Endothelial cell of umbilical vein (primary cell): ENCODE measurements around the gene TIFAB. TPM values are rescaled to one million over a fixed set of nuclear protein-coding genes. Genes with fewer than 3 reads are reported as not detected.

ENCODE experiments used
- BruUV-seq: library from RNA; stranded (reverse); fragments of 400-500 nt; replicated peaks from 2 replicates; lab custom pipeline; 2021; lab: Mats Ljungman, UMichigan
- CTCF ChIA-PET: fragments of 300-600, 350-600 bp; sonication (Branson Sonifier 250); formaldehyde crosslinking; loops from one replicate; lab custom pipeline; 2021; ENCODE audit warnings: antibody characterized with exemption, inconsistent platforms; lab: Charles Lee
- POLR2A ChIA-PET: fragments of 300-600, 350-600 bp; sonication (Branson Sonifier 250); formaldehyde crosslinking; loops from one replicate; lab custom pipeline; 2021; ENCODE audit warnings: antibody characterized with exemption, inconsistent platforms; lab: Charles Lee
- DNase-seq: peaks from one replicate; pipeline ENCODE4 v3.0.0-alpha.2; 2011; ENCODE audit warnings: low read depth, low spot score
- FAIRE-seq: peaks from 2 replicates; lab custom pipeline; 2011; peaks lifted over from hg19 to GRCh38; lab: Jason Lieb, UNC
- H2AFZ ChIP-seq: 2 replicates; pipeline ENCODE4 v1.6.0; 2012; ENCODE audit warnings: low read depth, low read length, control low read depth, inconsistent platforms
- H3K27ac ChIP-seq: 2 replicates; pipeline ENCODE4 v1.5.1; 2011; ENCODE audit warnings: low read depth, mild to moderate bottlenecking, control low read depth, low read length, moderate library complexity; ENCODE audit not compliant: insufficient read depth
- H3K27me3 ChIP-seq, 2 experiments: 2 replicates each; pipeline versions ENCODE4 v1.6.0 to v1.6.1; 2011; ENCODE audit warnings: low read length in 2 of 2, mixed read lengths in 1 of 2; ENCODE audit not compliant: control insufficient read depth in 2 of 2, insufficient read depth in 2 of 2
- H3K36me3 ChIP-seq, 2 experiments: 2 replicates in 1 of 2; 3 replicates in 1 of 2; pipeline ENCODE4 v1.5.1; 2011; ENCODE audit warnings: low read length in 2 of 2, mild to moderate bottlenecking in 1 of 2, moderate library complexity in 1 of 2; ENCODE audit not compliant: control insufficient read depth in 2 of 2, insufficient read depth in 2 of 2; ENCODE audit errors: extremely low read depth in 1 of 2
- H3K4me1 ChIP-seq: 3 replicates; pipeline ENCODE4 v1.5.1; 2011; ENCODE audit warnings: mild to moderate bottlenecking, low read length; ENCODE audit not compliant: control insufficient read depth, insufficient read depth; ENCODE audit errors: extremely low read depth
- H3K4me2 ChIP-seq: 2 replicates; pipeline ENCODE4 v1.6.1; 2011; ENCODE audit warnings: low read length, control low read depth, mixed read lengths; ENCODE audit not compliant: insufficient read depth
- H3K4me3 ChIP-seq, 3 experiments: fragments of 200-600 bp in 1 of 3; sonication (generic), shearing (Covaris generic) in 1 of 3; replicated peaks in 1 of 3; 2 replicates each; pipeline ENCODE4 v1.5.1; 2011 to 2016; ENCODE audit warnings: control low read depth in 3 of 3, low read length in 3 of 3, mild to moderate bottlenecking in 2 of 3, inconsistent platforms in 1 of 3, low read depth in 1 of 3, moderate library complexity in 1 of 3; ENCODE audit not compliant: insufficient read depth in 1 of 3
- H3K79me2 ChIP-seq: 2 replicates; pipeline ENCODE4 v1.6.0; 2012; ENCODE audit warnings: low read length, inconsistent platforms; ENCODE audit not compliant: control insufficient read depth, insufficient read depth
- H3K9ac ChIP-seq: replicated peaks from 2 replicates; pipeline ENCODE3; 2011; ENCODE audit warnings: low read length, control low read depth; ENCODE audit not compliant: insufficient read depth; ENCODE audit errors: extremely low read depth
- H3K9me1 ChIP-seq: replicated peaks from 3 replicates; pipeline ENCODE4 v1.6.0; 2011; ENCODE audit warnings: mild to moderate bottlenecking, low read length; ENCODE audit not compliant: control insufficient read depth, insufficient read depth; ENCODE audit errors: extremely low read depth
- H3K9me3 ChIP-seq: replicated peaks from 2 replicates; pipeline ENCODE4 v1.5.1; 2012; ENCODE audit warnings: low read length, inconsistent platforms; ENCODE audit not compliant: control insufficient read depth, insufficient read depth
- H4K20me1 ChIP-seq: replicated peaks from 2 replicates; pipeline ENCODE3; 2011; ENCODE audit warnings: mild to moderate bottlenecking, low read length; ENCODE audit not compliant: control insufficient read depth, insufficient read depth; ENCODE audit errors: extremely low read depth
- EZH2 ChIP-seq: IDR thresholded peaks from 2 replicates; pipeline ENCODE4 v1.6.1; 2012; ENCODE audit warnings: borderline replicate concordance, low read depth, mild to moderate bottlenecking, moderate library complexity, low read length, inconsistent platforms; ENCODE audit not compliant: severe bottlenecking
- FOS ChIP-seq: IDR thresholded peaks from 2 replicates; pipeline ENCODE4 v1.6.1; 2011; ENCODE audit warnings: mild to moderate bottlenecking, low read length, moderate library complexity, borderline replicate concordance; ENCODE audit not compliant: insufficient read depth
- JUN ChIP-seq: IDR thresholded peaks from 2 replicates; pipeline ENCODE4 v1.6.1; 2011; ENCODE audit warnings: borderline replicate concordance, low read depth; ENCODE audit not compliant: insufficient read length, insufficient read depth
- MYC ChIP-seq: IDR thresholded peaks from one replicate; pipeline ENCODE4 v1.6.1; 2011; ENCODE audit warnings: mild to moderate bottlenecking, low read depth, low read length
- dilution Hi-C: fragments of 300-500 bp; cut with MboI; formaldehyde crosslinking; loops from one replicate; pipeline ENCODE4 v1.15.0; 2019; ENCODE audit warnings: low sequenced_read_pairs; ENCODE audit not compliant: extremely low pct_ligation_motif_present
- intact Hi-C: fragments of 100-400 bp; cut with micrococcal nuclease; formaldehyde crosslinking; loops from one replicate; pipeline ENCODE4 v1.10.0; 2022
- polyA plus RNA-seq, 4 experiments: library from polyadenylated mRNA; depleted of rRNA in 3 of 4; stranded (reverse) in 3 of 4; unstranded in 1 of 4; fragments of >200 nt; gene quantifications; 2 replicates each; pipeline versions ENCODE4 v1.2.1 to v1.2.3, GENCODE V29; 2011 to 2012; ENCODE audit warnings: missing spikeins in 1 of 4
- total RNA-seq: library from RNA; stranded (reverse); gene quantifications from 2 replicates; pipeline ENCODE4 v1.2.3, GENCODE V29; 2021
- TF ChIP-seq, protein P1 (sequence below): IDR thresholded peaks from 2 replicates; pipeline ENCODE4 v1.6.1; 2011; ENCODE audit not compliant: insufficient read depth, insufficient read length
- TF ChIP-seq, protein P2 (sequence below), 2 donors: IDR thresholded peaks; 1 replicate in 1 of 2; 2 replicates in 1 of 2; pipeline ENCODE4 v1.5.1; 2011; ENCODE audit warnings: low read length in 2 of 2, mild to moderate bottlenecking in 2 of 2, moderate library complexity in 2 of 2, control low read depth in 1 of 2, inconsistent platforms in 1 of 2, low read depth in 1 of 2; ENCODE audit not compliant: insufficient read depth in 1 of 2; ENCODE audit errors: extremely low read depth in 1 of 2

Gene TIFAB
- total and polyA plus RNA-seq, 2 donors (not counting 3 experiments of a cell fraction or from before 2014, with no cell fraction given) = not detected

DNA sequence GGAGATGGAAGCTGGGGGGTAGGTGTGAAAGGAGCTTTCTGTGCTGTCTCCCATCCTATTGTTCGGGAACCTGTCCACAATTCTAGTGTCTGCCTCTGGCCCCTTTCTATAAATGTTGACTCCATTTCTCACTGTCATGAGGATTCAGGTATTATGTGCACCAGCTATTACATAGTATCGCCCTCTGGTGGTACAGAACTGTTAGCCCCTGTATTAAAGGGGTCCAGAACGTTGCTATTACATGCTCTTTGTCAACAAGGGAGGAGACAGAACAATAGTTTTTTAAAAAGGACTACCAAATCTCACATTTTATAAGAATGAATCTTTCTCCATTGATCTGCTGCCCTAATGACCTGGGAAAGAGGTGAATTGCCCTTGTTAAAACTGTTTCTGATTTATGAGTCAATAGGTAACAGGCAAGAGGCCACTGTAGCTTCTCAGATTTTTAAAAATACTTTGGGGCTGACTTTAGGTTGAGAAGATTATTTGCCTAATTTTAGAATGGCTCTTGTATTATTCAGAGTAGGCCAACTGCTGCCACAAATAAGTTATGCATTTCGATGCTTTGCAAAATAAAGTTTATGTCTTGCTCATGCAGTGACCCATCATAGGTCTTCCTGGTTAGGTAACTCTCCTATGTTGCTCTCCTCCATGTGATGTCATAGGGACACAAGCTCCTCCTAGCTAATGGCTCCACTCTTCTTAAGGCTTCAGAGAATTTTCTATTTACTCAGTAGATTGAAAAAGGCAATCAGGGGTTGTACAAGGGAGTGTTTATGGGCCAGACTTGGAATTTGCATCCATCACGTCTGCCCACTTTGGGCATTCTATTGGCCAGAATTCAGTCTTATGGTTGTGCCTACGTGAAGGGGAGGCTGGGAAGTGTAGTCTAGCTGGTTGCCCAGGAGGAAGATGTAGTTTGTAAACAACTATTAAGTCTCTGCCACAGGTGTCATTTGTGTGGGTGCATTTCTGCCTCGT is 25.8 kb downstream of the TIFAB start:
- ChIA-PET POLR2A (no interaction called here), CTCF (interaction anchor here (0.6 to 3.9 kb wide), 32 partner anchors 8 to 392 kb away, joined by 3 to 44 read pairs (median 4); partner anchors contain the start of genes MACROH2A1 and PITX1)
- no peak overlapping the region for H3K27ac ChIP-seq
- TF ChIP-seq FOS (no peak), EZH2 (peak; percentile 37), MYC (no peak), JUN (no peak)
- TF ChIP-seq, protein P1, sequence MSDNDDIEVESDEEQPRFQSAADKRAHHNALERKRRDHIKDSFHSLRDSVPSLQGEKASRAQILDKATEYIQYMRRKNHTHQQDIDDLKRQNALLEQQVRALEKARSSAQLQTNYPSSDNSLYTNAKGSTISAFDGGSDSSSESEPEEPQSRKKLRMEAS = no peak
- TF ChIP-seq, protein P2, sequence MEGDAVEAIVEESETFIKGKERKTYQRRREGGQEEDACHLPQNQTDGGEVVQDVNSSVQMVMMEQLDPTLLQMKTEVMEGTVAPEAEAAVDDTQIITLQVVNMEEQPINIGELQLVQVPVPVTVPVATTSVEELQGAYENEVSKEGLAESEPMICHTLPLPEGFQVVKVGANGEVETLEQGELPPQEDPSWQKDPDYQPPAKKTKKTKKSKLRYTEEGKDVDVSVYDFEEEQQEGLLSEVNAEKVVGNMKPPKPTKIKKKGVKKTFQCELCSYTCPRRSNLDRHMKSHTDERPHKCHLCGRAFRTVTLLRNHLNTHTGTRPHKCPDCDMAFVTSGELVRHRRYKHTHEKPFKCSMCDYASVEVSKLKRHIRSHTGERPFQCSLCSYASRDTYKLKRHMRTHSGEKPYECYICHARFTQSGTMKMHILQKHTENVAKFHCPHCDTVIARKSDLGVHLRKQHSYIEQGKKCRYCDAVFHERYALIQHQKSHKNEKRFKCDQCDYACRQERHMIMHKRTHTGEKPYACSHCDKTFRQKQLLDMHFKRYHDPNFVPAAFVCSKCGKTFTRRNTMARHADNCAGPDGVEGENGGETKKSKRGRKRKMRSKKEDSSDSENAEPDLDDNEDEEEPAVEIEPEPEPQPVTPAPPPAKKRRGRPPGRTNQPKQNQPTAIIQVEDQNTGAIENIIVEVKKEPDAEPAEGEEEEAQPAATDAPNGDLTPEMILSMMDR (IDR thresholded peaks at IDR 0.05; ENCODE audit: extremely low read depth in 1 of 2, insufficient read depth in 1 of 2, low read depth in 1 of 2, low read length in 2 of 2) = peak; percentile 71 to 72
- no peak overlapping the region for H3K4me3 ChIP-seq
- FAIRE-seq (peak; percentile 38), DNase-seq (peak; percentile 57)
- no peaks in the 10 kb centered on the region for H3K79me2 ChIP-seq
- intact Hi-C loops (loop anchor here (2.0 kb wide), 1 partner anchor 50 kb away; no protein-coding TSS in a partner anchor), dilution Hi-C loops (no loop called here)
- H2AFZ ChIP-seq = no peak overlapping the region
- H3K4me1 ChIP-seq = no peaks in the 10 kb centered on the region
- H3K9ac ChIP-seq = no peak overlapping the region
- BruUV-seq = no TSS peak
- no peak overlapping the region for H3K4me2 ChIP-seq
- no peaks in the 10 kb centered on the region for H3K9me1 ChIP-seq
- H3K36me3 ChIP-seq = no peaks in the 10 kb centered on the region
- H3K27me3 ChIP-seq = peaks cover 4 to 20% of the 10 kb centered on the region in 2 experiments
- H3K9me3 ChIP-seq = no peaks in the 10 kb centered on the region
- no peaks in the 10 kb centered on the region for H4K20me1 ChIP-seq
